SK-N-SH (cell line): ENCODE data around the gene HOXB6. TPM values are rescaled to one million over a fixed set of nuclear protein-coding genes. Genes with fewer than 3 reads are reported as not detected.

Source experiments
- CTCF ChIA-PET: fragments of 300-600, 350-600 bp; formaldehyde crosslinking; extraction: SDS; loops from one replicate; lab custom pipeline; 2021; lab: Yijun Ruan, JAX
- POLR2A ChIA-PET: fragments of 350-600 bp; sonication (Branson Sonifier 250); formaldehyde crosslinking; extraction: SDS; loops from one replicate; lab custom pipeline; 2020; ENCODE audit warnings: antibody characterized with exemption, inconsistent platforms; lab: Yijun Ruan, JAX
- DNase-seq: peaks from one replicate; pipeline ENCODE4 v3.0.0; 2012
- H2AFZ ChIP-seq: fragments of 200-600 bp; sonication (generic); 2 replicates; pipeline ENCODE4 v1.8.1; 2016; ENCODE audit warnings: antibody characterized with exemption, mild to moderate bottlenecking, low read depth
- H3F3A ChIP-seq: fragments of 200-600 bp; sonication (generic); replicated peaks from 2 replicates; pipeline ENCODE3; 2016; ENCODE audit warnings: antibody characterized with exemption, mild to moderate bottlenecking; ENCODE audit not compliant: insufficient read depth
- H3K27ac ChIP-seq, 2 experiments: fragments of 200-500 bp in 1 of 2; fragments of 200-600 bp in 1 of 2; sonication (Bioruptor generic) in 1 of 2; sonication (generic), shearing (Covaris generic) in 1 of 2; 2 replicates each; pipeline versions ENCODE4 v1.5.1 to v1.6.1; 2014 to 2016; ENCODE audit warnings: low read depth in 2 of 2, inconsistent platforms in 1 of 2, low read length in 1 of 2, mild to moderate bottlenecking in 1 of 2, mixed read lengths in 1 of 2
- H3K27me3 ChIP-seq: fragments of 200-600 bp; sonication (generic), shearing (Covaris generic); 2 replicates; pipeline ENCODE4 v1.6.1; 2016; ENCODE audit warnings: mixed run types; ENCODE audit not compliant: insufficient read depth
- H3K36me3 ChIP-seq, 2 experiments: fragments of 200-500 bp in 1 of 2; fragments of 200-600 bp in 1 of 2; sonication (Bioruptor generic) in 1 of 2; sonication (generic) in 1 of 2; replicated peaks in 1 of 2; 2 replicates each; pipeline versions ENCODE3 to v1.5.1; 2014 to 2016; ENCODE audit warnings: low read length in 1 of 2, mild to moderate bottlenecking in 1 of 2; ENCODE audit not compliant: insufficient read depth in 2 of 2, control insufficient read depth in 1 of 2
- H3K4me1 ChIP-seq, 2 experiments: fragments of 200-500 bp in 1 of 2; fragments of 200-600 bp in 1 of 2; sonication (Bioruptor generic) in 1 of 2; sonication (generic), shearing (Covaris generic) in 1 of 2; 2 replicates each; pipeline versions ENCODE4 v1.5.1 to v1.6.1; 2014 to 2016; ENCODE audit warnings: low read depth in 1 of 2, low read length in 1 of 2, mixed run types in 1 of 2; ENCODE audit not compliant: insufficient read depth in 2 of 2, control insufficient read depth in 1 of 2
- H3K4me2 ChIP-seq: fragments of 200-600 bp; sonication (generic), shearing (Covaris generic); 2 replicates; pipeline ENCODE4 v1.6.1; 2017; ENCODE audit warnings: mixed run types
- H3K4me3 ChIP-seq, 2 experiments: fragments of 200-500 bp in 1 of 2; fragments of 200-600 bp in 1 of 2; sonication (Bioruptor generic) in 1 of 2; sonication (generic), shearing (Covaris generic) in 1 of 2; 2 replicates each; pipeline versions ENCODE4 v1.5.1 to v1.8.1; 2014 to 2016; ENCODE audit warnings: low read depth in 2 of 2, inconsistent platforms in 1 of 2, low read length in 1 of 2, mild to moderate bottlenecking in 1 of 2, mixed read lengths in 1 of 2, moderate library complexity in 1 of 2
- H3K79me2 ChIP-seq: fragments of 200-600 bp; sonication (generic); 2 replicates; pipeline ENCODE4 v1.8.1; 2017; ENCODE audit warnings: mild to moderate bottlenecking; ENCODE audit not compliant: insufficient read depth
- H3K9ac ChIP-seq: fragments of 200-600 bp; sonication (generic); 2 replicates; pipeline ENCODE4 v1.6.1; 2017; ENCODE audit warnings: mixed run types
- H3K9me2 ChIP-seq: fragments of 200-600 bp; sonication (generic); 2 replicates; pipeline ENCODE4 v1.6.1; 2017; ENCODE audit warnings: mixed run types
- H3K9me3 ChIP-seq: fragments of 200-600 bp; sonication (generic); 2 replicates; pipeline ENCODE4 v1.6.1; 2017; ENCODE audit warnings: mixed run types, mild to moderate bottlenecking, moderate library complexity
- H4K20me1 ChIP-seq: fragments of 200-600 bp; sonication (generic); 2 replicates; pipeline ENCODE4 v1.6.1; 2017; ENCODE audit warnings: mild to moderate bottlenecking, mixed run types; ENCODE audit not compliant: insufficient read depth
- ELF1 ChIP-seq: IDR thresholded peaks from 2 replicates; pipeline ENCODE4 v1.4.0; 2012
- GABPA ChIP-seq: IDR thresholded peaks from 2 replicates; pipeline ENCODE4 v1.4.0; 2012; ENCODE audit warnings: low read depth, mild to moderate bottlenecking
- NFIC ChIP-seq: IDR thresholded peaks from 2 replicates; pipeline ENCODE4 v1.4.0; 2012; ENCODE audit warnings: borderline replicate concordance
- RFX5 ChIP-seq: IDR thresholded peaks from 2 replicates; pipeline ENCODE4 v1.6.1; 2012; ENCODE audit warnings: mild to moderate bottlenecking, improper control_type of control experiment, low read length
- RXRA ChIP-seq: IDR thresholded peaks from 2 replicates; pipeline ENCODE4 v1.4.0; 2012; ENCODE audit warnings: low read depth, mild to moderate bottlenecking, borderline replicate concordance
- ZBTB33 ChIP-seq: IDR thresholded peaks from 2 replicates; pipeline ENCODE4 v1.4.0; 2012; ENCODE audit warnings: low read depth, borderline replicate concordance
- WGBS: methylation state at CpG from one replicate; pipeline ENCODE4 v1.1.6; 2017; ENCODE audit warnings: low lambda C conversion rate; 5-methylcytosine and 5-hydroxymethylcytosine counted together
- polyA plus RNA-seq, 3 experiments: library from polyadenylated mRNA; depleted of rRNA; stranded (reverse); fragments of >200 nt; gene quantifications; 2 replicates each; pipeline ENCODE4 v1.2.3, GENCODE V29; 2012
- TF ChIP-seq, protein P1 (sequence below): IDR thresholded peaks from 2 replicates; pipeline ENCODE4 v1.6.1; 2012; ENCODE audit warnings: mild to moderate bottlenecking, low read depth, low read length, moderate library complexity

HOXB6 gene
- polyA plus RNA-seq, 1 of the 3 experiments (the other 2 are of a cell fraction), result not detected

DNA sequence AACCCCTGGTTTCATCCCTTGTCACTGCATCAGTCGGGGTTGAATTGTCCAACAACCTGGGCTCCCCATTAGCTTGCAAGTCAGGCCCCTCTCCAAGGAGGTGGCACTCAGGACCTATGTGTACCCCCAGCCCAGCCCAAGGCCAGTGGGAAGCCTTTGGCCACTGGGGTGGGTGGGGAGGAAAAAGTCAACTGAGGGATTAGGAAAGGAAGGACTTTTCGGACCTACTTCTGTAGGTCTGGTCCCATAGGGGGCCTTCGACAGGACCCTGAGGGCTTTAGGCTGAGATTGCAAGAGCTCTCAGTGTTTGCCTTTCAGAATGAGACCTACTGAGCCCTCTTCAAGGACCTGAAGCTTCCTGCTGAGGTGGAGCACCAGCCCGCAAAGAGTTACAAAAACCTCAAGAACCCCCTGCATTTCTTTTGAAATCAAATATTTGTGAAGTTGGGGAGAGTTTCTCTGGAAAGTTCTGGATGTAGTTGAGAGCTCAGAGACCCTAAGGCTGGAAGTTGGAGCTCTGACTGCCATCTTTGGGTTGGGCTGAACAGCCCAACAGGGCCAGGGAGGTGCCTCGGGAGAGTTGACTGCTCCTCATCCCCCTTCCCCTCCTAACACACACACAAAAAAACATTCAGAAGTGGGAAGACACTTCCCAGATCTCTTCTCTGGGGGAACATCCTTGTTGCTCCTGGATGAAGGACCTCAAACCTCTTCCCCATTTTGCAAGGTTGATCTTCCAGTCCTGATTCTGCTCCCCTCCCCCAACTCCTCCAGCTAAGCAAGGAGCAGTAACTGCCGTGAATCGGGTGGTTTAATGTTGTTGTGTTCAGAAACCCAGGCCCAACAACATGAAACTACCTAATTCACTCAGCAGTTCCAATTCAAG lies 27.1 kb upstream of the HOXB6 start (continued):
- TF ChIP-seq ELF1 (no peak), NFIC (no peak), RFX5 (no peak), RXRA (no peak), GABPA (no peak)

GRCh38 chr17:48630925-48631692 lies 26.3 kb upstream of the HOXB6 start:
- H3K27me3 ChIP-seq, result peaks cover 98% of the 10 kb centered on the region
- no peaks in the 10 kb centered on the region for H3K4me1 ChIP-seq
- H3K4me2 ChIP-seq, result no peak overlapping the region
- H3K79me2 ChIP-seq, result no peaks in the 10 kb centered on the region
- ChIA-PET CTCF (interaction anchor here (1.1 to 2.0 kb wide), 4 partner anchors 10 to 323 kb away, joined by 3 to 16 read pairs (median 5); no protein-coding TSS in a partner anchor), POLR2A (no interaction called here)
- DNase-seq, result no peak
- H3K36me3 ChIP-seq, result no peaks in the 10 kb centered on the region
- no peaks in the 10 kb centered on the region for H3F3A ChIP-seq
- H3K4me3 ChIP-seq, result no peak overlapping the region
- H3K9me2 ChIP-seq, result no peaks in the 10 kb centered on the region
- 18% methylated on average over 15 of the region's 15 CpGs for WGBS
- TF ChIP-seq, protein P1, sequence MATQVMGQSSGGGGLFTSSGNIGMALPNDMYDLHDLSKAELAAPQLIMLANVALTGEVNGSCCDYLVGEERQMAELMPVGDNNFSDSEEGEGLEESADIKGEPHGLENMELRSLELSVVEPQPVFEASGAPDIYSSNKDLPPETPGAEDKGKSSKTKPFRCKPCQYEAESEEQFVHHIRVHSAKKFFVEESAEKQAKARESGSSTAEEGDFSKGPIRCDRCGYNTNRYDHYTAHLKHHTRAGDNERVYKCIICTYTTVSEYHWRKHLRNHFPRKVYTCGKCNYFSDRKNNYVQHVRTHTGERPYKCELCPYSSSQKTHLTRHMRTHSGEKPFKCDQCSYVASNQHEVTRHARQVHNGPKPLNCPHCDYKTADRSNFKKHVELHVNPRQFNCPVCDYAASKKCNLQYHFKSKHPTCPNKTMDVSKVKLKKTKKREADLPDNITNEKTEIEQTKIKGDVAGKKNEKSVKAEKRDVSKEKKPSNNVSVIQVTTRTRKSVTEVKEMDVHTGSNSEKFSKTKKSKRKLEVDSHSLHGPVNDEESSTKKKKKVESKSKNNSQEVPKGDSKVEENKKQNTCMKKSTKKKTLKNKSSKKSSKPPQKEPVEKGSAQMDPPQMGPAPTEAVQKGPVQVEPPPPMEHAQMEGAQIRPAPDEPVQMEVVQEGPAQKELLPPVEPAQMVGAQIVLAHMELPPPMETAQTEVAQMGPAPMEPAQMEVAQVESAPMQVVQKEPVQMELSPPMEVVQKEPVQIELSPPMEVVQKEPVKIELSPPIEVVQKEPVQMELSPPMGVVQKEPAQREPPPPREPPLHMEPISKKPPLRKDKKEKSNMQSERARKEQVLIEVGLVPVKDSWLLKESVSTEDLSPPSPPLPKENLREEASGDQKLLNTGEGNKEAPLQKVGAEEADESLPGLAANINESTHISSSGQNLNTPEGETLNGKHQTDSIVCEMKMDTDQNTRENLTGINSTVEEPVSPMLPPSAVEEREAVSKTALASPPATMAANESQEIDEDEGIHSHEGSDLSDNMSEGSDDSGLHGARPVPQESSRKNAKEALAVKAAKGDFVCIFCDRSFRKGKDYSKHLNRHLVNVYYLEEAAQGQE, result no peak
- no peak for TF ChIP-seq ZBTB33
- TF ChIP-seq, all 33 proteins: peak for 0
- no peaks in the 10 kb centered on the region for H3K9me3 ChIP-seq
- H3K9ac ChIP-seq, result no peak overlapping the region
- H4K20me1 ChIP-seq, result peaks cover 3% of the 10 kb centered on the region; the same call in 1 of the 2 replicates
- H2AFZ ChIP-seq, result no peak overlapping the region
- H3K27ac ChIP-seq, result no peak overlapping the region
